Measurements from ENCODE around the gene IFIT5.
"Not testable (repeated sequence)": the region's sequence is repeated elsewhere in the genome, so short reads cannot be mapped to it uniquely, and the experiment has no call there.

Gene IFIT5

GRCh38 chr10:89392974-89393373 is 21.4 kb upstream of the IFIT5 start:
- DNase-seq (ENCODE audit: low spot score): no peak

- no peak for DNase-seq (ENCODE audit: low spot score)
These were observed 20.5 kb upstream of the IFIT5 start for GRCh38 chr10:89393898-89394297.

GRCh38 chr10:89395141-89395540 is 19.2 kb upstream of the IFIT5 start:
- no peak for DNase-seq (ENCODE audit: low spot score)

GRCh38 chr10:89398003-89398749 is 16.2 kb upstream of the IFIT5 start:
- DNase-seq (ENCODE audit: low spot score): no peak

GRCh38 chr10:89399956-89400355 is 14.4 kb upstream of the IFIT5 start:
- DNase-seq (ENCODE audit: low spot score): no peak

- DNase-seq (ENCODE audit: low spot score): no peak
These were observed 11.3 kb upstream of the IFIT5 start for GRCh38 chr10:89403043-89403442.

- DNase-seq (ENCODE audit: low spot score): no peak
These were observed 10.0 kb upstream of the IFIT5 start for GRCh38 chr10:89404104-89405047.

- not testable (repeated sequence) for DNase-seq (ENCODE audit: low spot score)
These were observed 8.2 kb upstream of the IFIT5 start for GRCh38 chr10:89406178-89406577.

- not testable (repeated sequence) for DNase-seq (ENCODE audit: low spot score)
These were observed 6.6 kb upstream of the IFIT5 start for GRCh38 chr10:89407792-89408191.

GRCh38 chr10:89409282-89409681 is 5.1 kb upstream of the IFIT5 start:
- not testable (repeated sequence) for DNase-seq (ENCODE audit: low spot score)

GRCh38 chr10:89410551-89410950 is 3.8 kb upstream of the IFIT5 start:
- DNase-seq (ENCODE audit: low spot score): not testable (repeated sequence)

GRCh38 chr10:89411135-89411534 is 3.2 kb upstream of the IFIT5 start:
- DNase-seq (ENCODE audit: low spot score): not testable (repeated sequence)

- not testable (repeated sequence) for DNase-seq (ENCODE audit: low spot score)
These were observed 2.1 kb upstream of the IFIT5 start for GRCh38 chr10:89412276-89412675.

- DNase-seq (ENCODE audit: low spot score): no peak
These were observed 913 bp upstream of the IFIT5 start for GRCh38 chr10:89413398-89413912.

GRCh38 chr10:89414879-89415821 is 782 bp downstream of the IFIT5 start:
- no peak for DNase-seq (ENCODE audit: low spot score)

GRCh38 chr10:89416465-89416864 is 2.1 kb downstream of the IFIT5 start:
- no peak for DNase-seq (ENCODE audit: low spot score)

GRCh38 chr10:89419548-89419947 is 5.2 kb downstream of the IFIT5 start:
- DNase-seq (ENCODE audit: low spot score): no peak

- DNase-seq (ENCODE audit: low spot score): no peak
These were observed 6.7 kb downstream of the IFIT5 start for GRCh38 chr10:89421018-89421476.

GRCh38 chr10:89425000-89425399 is 10.6 kb downstream of the IFIT5 start:
- DNase-seq (ENCODE audit: low spot score): no peak

GRCh38 chr10:89426230-89426868 is 12.0 kb downstream of the IFIT5 start:
- DNase-seq (ENCODE audit: low spot score): no peak

GRCh38 chr10:89427629-89428028 is 13.3 kb downstream of the IFIT5 start:
- DNase-seq (ENCODE audit: low spot score): no peak
